HG03139 (cell line): ENCODE results near the gene ZNF813.
"Not testable (repeated sequence)": the region's sequence is repeated elsewhere in the genome, so short reads cannot be mapped to it uniquely, and the experiment has no call there.

Source experiments
- ATAC-seq: cut with Tn5 transposase; IDR thresholded peaks from one replicate; pipeline ENCODE4 v1.9.1; 2021; ENCODE audit not compliant: unreplicated experiment

Gene ZNF813

DNA sequence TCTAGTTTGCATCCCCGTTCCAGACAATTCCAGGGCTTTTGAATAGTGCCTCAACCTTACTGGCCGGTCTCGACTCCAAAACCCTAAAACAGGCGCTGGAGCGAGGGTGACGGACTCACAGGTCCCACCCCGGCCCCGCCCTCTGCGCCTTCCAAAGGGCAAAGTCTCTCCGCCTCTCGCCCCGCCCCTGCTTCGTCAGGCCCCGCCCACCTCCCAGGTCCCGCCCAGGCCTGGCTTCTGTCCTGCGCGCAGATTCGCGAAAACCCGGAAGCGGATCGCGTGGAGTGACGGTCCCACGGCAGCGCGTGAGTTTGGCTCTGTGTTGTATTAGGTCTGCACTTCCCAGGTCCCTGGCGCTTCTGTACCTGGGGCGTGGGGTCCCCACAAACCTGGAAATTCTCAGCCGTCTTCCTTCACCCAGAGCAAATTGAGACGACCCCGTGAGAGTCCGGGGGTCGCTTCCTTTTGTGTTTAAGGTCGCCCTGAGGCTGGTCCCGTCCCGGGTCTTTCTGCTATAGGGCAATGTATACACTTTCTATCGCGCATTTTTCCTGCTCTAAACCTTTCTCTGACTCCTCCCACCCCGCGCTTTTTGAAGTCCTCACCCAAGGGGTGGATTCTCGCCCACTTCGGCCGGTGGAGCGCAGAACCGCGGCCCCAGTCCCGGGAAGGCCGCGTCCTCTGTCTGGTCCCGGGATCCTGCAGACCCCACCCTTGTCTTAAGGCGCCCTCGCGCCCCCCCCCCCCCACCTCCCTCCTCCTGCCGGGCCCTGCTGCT is at the start of gene ZNF813:
Gene ZNF813 (plus strand): TSS at position 249 of the 778 bp plus-strand sequence. CDS start 16,090 bp downstream, outside the sequence.
- peak; percentile 83 for ATAC-seq

DNA sequence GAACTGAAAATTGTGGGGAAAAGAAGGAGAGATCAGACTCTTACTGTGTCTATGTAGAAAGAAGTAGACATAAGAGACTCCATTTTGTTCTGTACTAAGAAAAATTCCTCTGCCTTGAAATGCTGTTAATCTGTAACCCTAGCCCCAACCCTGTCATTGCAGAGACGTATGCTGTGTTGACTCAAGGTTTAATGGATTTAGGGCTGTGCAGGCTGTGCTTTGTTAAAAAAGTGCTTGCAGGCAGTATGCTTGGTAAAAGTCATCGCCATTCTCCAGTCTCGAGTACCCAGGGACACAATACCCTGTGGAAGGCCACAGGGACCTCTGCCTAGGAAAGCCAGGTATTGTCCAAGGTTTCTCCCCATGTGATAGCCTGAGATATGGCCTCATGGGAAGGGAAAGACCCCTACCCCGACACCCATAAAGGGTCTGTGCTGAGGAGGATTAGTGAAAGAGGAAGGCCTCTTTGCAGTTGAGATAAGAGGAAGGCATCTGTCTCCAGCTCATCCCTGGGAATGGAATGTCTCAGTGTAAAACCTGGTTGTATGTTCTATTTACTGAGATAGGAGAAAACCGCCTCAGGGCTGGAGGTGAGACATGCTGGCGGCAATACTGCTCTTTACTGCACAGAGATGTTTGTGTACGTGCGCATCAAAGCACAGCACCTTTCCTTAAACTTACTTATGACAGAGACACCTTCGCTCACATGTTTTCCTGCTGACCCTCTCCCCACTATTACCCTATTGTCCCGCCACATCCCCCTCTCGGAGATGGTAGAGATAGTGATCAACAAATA is 46.8 kb upstream of the ZNF813 start:
- ATAC-seq = not testable (repeated sequence)

DNA sequence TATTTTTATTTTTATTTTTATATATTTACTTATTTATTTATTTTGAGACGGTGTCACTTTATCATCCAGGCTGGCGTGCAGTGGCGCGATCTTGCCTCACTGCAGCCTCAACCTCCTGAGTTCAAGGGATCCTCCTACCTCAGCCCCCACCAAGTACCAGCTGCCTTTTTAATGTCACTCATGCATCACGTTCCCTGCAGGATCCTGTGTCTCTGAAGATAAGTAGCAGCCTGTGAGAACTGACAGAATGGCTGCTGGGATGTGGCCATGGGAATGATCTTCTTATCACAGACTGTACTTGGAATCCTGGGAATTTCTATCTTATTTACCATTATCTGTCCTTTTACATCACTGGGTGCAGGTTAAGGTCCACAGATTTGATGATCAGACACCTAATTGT is 45.0 kb upstream of the ZNF813 start:
- no peak for ATAC-seq

DNA sequence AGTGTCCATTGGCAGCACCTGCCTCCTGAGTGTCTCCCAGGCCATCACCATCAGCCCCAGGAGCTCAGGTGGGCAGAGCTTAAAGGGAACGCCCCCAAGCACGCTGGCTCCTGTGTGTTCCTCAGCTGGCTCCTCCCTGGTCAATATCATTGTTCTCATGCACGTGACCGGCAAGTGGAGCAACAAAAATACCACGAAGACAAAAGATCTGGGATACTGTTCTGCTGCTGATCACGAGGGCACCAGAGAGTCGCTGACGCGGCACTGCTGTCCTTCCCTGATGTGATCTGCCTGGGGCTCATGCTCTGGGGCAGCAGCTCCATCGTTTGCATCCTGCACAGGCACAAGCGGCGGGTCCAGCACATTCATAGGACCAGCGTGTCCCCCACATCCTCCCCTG is 44.5 kb upstream of the ZNF813 start:
- not testable (repeated sequence) for ATAC-seq

DNA sequence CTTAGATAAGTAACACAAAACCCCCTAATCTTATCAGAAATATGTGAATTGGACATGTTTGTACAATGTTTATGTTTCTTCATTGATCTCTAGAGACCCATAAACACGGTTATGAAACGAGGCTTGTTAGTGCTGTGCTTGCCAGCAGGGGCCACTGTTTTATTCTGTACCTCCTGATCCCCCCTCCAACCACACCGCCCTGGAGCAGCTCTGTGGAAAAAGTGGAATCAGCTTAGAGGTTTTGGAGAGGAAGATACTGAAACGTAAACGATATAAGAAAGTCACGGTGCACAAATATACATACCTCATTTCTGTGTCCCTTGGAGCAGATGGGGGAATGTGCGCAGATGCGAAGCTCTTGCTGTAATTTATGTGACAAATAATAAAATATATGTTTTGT is 43.9 kb upstream of the ZNF813 start:
- ATAC-seq = not testable (repeated sequence)

DNA sequence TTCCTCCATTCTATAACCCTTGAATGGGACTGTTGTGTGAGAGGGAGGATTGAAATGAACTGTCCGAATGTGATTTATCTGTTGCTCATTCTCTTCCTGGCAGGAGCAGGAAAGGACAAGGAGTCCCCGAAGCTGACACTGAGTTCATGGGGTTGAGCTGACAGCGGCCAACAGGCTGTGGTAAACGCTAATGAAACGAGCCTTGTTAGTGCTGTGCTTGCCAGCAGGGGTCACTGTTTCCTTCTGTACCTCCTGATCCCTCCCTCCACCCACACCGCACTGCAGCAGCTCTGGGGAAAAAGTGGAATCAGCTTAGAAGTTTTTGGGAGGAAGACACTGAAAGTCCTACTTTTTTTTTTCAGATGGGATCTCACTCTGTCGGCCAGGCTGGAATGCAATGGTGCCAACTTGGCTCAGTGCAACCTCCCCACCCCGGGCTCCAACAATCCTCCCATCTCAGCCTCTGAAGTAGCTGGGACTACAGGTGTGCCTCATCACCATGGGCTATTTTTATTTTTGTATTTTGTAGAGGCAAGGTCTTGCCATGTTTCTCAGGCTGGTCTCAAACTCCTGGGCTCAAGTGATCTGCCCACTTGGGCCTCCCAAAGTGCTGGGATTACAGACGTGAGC is 42.5 kb upstream of the ZNF813 start:
- no peak for ATAC-seq

DNA sequence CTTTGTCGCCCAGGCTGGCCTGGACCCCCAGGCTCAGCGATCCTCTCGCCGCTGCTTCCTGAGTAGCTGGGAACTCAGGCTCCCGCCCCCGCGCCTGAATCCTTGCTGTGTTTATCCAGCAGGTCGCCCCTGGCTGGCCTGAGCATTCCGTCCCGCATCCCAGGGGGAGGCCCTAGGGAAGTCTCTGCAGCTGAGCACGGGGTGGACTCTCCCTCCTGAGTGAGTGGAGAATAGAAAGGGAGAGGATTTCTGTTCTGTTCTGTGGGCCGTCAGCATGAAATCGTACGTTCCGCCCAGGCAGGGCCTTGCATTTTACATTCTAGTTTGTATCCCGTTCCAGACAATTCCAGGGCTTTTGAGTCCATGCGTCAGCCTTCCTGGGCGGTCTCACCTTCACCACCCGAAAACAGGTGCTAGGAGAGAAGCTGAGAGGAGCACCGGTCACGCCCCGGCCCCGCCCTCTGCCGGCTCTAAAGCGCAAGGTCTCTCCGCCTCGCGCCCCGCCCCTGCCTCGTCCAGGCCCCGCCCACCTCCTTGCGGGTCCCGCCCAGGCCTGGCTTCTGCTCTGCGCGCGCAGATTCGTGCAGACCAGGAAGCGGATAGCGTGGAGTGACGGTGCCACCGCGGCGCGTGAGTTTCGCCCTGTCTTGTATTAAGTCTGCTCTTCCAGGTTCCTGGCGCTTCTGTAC is 36.0 kb upstream of the ZNF813 start, which contains the start of gene ZNF761:
Gene ZNF761 (plus strand): TSS at position 586 of the 689 bp plus-strand sequence. CDS start 15,285 bp downstream, outside the sequence.
- peak; percentile 91 for ATAC-seq

DNA sequence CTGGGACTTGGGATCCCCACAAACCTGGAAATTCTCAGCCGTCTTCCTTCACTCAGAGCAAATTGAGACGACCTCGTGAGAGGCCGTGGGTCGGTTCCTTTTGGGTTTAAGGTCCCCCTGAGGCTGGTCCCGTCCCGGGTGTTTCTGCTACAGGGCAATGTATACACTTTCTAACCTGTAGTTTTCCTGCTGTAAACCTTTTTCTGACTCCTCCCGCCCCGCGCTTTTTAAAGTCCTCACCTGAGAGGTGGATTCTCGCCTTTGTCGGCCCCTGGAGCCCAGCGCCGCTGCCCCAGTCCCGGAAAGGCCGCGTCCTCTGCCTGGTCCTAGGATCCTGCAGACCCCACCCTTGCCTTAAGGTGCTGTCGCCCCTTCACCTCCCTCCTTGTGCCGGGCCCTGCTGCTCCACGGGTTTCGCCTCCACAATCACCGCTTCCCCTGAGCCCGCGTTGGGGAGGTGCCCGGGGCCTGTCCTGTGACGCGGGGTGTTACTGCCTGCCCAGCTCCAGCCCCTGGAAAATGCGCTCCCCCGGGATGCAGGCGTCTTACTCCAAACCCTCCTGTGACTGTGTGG is 35.4 kb upstream of the ZNF813 start:
- ATAC-seq = peak; percentile 24

DNA sequence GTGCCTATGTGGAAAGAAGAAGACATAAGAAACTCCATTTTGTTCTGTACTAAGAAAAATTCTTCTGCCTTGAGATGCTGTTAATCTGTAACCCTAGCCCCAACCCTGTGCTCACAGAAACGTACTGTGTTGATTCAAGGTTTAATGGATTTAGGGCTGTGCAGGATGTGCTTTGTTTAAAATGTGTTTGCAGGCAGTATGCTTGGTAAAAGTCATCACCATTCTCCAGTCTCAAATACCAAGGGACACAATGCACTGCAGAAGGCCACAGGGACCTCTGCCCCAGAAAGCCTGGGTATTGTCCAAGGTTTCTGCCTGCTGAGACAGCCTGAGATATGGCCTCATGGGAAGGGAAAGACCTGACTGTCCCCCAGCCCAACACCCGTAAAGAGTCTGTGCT is 23.7 kb upstream of the ZNF813 start:
- ATAC-seq = not testable (repeated sequence)

DNA sequence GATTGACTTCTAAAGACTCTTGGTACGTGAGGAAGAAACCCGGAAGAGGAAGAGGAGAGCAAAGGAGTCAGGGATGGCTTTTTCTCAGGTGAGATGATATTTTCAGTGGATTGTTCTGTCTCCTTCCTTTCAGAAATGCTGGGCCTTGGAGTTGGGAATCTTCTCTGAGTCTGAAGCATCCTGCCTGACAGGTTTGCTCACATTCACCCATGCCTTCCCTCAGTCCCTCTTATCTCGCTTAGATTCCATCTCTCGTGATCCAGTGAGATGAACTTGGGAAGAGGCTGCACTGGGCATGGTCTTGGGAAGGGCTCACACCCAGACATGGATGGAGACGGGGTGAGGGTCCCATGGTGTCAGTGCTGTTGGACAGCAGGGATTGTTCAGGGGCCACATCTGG is 20.3 kb upstream of the ZNF813 start:
- not testable (repeated sequence) for ATAC-seq

DNA sequence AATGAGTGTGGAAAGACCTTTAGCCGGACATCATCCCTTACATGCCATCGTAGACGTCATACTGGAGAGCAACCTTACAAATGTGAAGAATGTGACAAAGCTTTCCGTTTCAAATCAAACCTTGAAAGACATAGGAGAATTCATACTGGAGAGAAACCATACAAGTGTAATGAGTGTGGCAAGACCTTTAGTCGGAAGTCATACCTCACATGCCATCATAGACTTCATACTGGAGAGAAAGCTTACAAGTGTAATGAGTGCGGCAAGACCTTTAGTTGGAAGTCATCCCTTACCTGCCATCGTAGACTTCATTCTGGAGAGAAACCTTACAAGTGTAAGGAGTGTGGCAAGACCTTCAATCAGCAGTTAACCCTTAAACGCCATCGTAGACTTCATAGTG is 11.7 kb upstream of the ZNF813 start:
- no peak for ATAC-seq

DNA sequence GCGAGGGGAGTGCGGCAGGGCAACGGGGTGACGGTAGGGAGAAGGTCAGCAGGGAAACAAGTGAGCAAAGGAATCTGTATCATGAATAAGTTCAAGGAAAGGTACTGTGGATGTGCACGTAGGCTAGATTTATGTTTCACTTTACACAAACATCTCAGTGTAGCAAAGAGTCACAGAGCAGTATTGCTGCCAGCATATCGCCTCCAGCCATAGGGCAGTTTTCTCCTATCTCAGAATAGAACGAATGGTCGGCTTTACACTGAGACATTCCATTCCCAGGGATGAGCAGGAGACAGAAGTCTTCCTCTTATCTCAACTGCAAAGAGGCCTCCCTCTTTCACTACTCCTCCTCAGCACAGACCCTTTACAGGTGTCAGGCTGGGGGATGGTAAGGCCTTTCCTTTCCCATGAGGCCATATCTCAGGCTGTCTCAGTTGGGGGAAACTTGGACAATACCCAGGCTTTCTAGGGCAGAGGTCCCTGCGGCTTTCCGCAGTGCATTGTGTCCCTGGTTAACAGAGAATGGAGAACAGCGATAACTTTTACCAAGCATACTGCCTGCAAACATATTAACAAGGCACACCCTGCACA is 7.3 kb upstream of the ZNF813 start:
- not testable (repeated sequence) for ATAC-seq

DNA sequence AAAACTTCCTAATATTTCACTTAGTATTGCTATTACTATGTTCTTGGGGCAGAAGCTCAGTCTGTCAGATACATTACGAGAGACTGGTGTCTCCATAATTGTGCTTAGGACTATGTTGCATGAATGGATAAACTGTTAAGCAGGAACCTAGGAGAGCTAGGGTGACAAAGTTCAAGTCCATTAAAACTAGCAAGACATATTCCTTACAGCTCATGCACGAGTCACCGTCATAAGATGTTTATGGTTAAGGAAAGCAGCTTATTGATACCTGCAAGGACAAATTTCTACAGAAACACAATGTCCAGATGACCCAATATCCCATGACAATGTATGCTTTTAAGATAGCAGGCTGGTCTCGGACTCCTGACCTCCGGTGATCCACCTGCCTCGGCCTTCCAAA is 5.7 kb upstream of the ZNF813 start:
- ATAC-seq = no peak

DNA sequence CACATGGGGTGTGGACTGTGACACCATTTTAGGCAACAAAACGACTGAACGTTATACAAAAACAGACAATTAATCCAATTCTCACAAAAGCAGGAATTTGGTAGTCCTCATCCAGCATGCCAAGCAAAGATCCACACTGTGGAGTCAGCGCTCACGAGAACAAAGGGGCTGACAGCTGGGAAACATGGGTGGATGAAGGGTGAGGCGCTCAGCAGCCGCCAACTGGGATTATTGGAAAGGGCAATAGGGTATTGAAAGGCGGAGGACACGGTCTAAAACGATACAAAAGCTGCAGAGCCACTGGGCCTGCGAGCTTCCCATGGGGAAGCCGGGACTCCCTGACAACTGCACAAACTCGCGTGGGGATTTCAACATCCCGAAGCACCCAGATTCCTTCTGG is 4.7 kb upstream of the ZNF813 start:
- ATAC-seq = no peak

DNA sequence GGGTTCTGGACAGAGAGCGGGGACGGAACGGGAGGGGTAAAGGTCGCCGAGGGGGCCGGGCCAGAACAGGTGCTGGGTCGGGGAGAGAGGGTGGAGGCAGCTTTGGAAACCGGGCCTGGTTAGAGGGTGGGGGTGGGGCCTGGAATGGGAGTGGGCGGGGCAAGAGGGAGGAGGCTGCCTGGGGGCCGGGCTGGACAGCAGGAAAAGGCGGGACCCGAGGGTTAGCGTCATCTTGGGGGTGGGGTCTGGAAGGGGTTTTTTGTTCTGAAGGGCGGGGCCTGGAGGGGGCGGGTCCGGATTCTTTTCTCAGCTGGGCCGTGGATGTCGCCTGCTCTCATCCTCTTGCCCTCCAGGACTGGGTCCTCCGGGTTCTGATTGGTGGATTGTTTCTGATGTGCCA is 4.3 kb upstream of the ZNF813 start:
- ATAC-seq = no peak

DNA sequence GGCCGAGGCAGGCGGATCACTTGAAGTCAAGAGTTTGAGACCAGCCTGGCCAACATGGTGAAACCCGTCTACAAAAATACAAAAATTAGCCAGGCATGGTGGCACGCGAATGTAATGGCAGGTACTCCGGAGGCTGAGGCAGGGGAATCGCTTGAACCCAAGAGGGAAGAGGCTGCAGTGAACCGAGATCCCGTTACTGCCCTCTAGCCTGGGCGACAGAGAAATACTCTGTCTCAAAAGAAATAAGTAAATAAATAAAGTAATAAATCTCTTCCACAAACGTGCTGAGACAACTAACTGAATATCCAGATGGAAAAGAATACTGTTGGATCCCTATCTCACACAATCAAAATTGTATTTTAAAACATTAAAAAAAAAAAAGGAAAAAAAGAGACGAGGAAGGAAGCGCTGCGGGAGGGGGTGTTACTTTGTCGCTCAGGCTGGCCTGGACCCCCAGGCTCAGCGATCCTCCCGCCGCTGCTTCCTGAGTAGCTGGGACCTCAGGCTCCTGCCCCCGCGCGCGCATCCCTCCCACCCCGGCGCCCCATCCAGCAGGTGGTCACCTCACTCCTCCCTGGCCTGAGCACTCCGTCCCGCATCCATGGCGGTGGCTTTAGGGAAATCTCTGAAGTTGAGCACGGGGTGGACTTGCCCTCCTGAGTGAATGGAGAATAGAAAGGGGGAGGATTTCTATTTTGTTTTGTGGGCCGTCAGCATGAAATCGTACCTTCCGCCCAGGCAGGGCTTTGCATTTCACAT is 628 bp upstream of the ZNF813 start:
- ATAC-seq = no peak

DNA sequence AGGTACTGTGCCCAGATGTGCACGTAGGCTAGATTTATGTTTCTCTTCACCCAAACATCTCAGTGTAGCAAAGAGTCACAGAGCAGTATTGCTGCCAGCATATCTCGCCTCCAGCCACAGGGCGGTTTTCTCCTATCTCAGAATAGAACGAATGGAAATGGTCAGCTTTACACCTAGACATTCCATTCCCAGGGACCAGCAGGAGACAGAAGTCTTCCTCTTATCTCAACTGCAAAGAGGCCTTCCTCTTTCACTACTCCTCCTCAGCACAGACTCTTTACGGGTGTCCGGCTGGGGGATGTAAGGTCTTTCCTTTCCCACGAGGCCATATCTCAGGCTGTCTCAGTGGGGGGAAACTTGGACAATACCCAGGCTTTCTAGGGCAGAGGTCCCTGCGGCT is 1.1 kb downstream of the ZNF813 start:
- not testable (repeated sequence) for ATAC-seq

DNA sequence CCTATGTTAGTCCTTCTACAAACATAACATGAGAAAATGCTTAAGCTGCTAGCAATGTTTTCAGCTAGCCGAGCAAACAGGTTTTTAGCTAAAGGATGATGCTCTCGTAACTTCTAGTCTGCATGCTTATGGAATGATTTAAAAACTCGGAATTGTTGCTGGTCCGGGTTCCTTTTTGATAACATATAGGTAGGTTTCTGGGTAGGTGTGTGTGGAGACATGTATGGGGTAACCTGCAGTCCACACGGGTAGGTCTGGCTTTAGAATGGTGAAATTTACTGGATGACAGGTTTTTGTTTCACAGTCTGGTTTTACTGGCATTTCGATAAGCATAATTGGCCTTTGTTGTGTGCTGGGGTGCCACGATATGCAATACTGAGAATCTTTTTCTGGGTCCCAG is 4.4 kb downstream of the ZNF813 start:
- no peak for ATAC-seq

DNA sequence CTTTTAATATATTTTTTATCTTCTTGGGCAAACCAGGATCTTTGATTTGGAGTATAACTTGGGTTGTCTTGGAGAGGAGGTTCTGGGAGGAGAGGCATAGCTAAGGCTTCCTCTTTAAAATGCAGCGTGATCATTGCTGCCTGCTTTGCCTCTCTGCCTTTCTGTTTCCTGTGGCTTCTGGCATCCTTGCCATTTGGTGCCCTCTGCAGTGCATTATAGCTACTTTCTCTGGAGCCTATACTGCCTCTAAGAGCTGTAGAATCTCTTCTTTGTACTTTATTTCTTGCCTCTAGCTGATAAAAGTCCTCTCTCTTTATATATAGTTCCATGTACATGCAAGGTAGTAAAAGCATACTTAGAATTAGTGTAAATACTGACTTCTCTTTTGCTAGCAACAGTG is 7.3 kb downstream of the ZNF813 start:
- not testable (repeated sequence) for ATAC-seq

DNA sequence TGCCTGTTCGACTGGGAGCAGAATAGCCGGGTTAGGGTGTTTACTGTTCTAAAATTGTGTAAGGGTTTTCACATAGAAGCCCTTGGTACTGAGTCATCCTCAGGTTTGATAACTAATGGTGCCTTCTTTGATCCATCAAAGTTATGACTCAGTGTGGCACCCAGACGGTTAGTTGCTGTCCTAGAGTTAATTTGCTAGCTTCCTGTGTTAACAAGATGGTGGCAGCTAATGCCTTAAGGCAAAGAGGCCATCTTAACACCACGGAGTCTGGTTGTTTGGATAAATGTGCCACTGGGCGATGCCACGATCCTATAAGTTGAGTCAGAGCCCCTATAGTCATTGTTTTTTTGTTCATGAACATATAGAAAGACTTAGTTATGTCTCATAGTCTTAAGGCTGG is 7.9 kb downstream of the ZNF813 start:
- ATAC-seq = not testable (repeated sequence)
